Coronary artery (tissue), 2 donors: ENCODE results near the gene SMAP1.
"Not testable (repeated sequence)": the region's sequence is repeated elsewhere in the genome, so short reads cannot be mapped to it uniquely, and the experiment has no call there.

Source experiments
- DNase-seq: peaks from one replicate; pipeline ENCODE4 v3.0.0-alpha.2; 2017; ENCODE audit warnings: low spot score
- H3K27ac ChIP-seq, 2 donors: fragments of 200-600 bp; sonication (generic); one replicate each; pipeline ENCODE4 v1.5.1; 2016 to 2019
- H3K4me3 ChIP-seq: fragments of 200-600 bp; sonication (generic); 2 replicates; pipeline ENCODE4 v1.5.1; 2016; ENCODE audit warnings: mild to moderate bottlenecking, moderate library complexity
- TF ChIP-seq, protein P1 (sequence below): fragments of 200-600 bp; sonication (generic); IDR thresholded peaks from one replicate; pipeline ENCODE4 v1.5.1; 2019; ENCODE audit warnings: antibody characterized with exemption

SMAP1 gene

DNA sequence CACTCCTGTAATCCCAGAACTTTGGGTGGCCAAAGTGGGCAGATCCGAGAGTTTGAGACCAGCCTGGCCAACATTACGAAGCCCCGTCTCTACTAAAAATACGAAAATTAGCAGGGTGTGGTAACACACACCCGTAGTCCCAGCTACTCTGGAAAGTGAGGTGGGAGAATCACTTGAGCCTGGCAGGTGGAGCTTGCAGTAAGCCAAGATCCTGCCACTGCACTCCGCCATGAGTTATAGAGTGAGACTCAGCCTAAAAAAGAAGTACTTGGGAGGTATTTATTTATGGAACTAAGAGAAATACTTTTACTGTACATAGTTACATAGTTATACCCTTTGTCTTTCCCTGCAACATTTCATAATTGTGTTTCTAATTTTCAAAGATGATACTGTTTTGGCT lies 67.8 kb downstream of the SMAP1 start:
- no peak for DNase-seq
- Histone ChIP-seq H3K4me3 (no peak overlapping the region), H3K27ac (no peak overlapping the region)
- TF ChIP-seq, protein P1, sequence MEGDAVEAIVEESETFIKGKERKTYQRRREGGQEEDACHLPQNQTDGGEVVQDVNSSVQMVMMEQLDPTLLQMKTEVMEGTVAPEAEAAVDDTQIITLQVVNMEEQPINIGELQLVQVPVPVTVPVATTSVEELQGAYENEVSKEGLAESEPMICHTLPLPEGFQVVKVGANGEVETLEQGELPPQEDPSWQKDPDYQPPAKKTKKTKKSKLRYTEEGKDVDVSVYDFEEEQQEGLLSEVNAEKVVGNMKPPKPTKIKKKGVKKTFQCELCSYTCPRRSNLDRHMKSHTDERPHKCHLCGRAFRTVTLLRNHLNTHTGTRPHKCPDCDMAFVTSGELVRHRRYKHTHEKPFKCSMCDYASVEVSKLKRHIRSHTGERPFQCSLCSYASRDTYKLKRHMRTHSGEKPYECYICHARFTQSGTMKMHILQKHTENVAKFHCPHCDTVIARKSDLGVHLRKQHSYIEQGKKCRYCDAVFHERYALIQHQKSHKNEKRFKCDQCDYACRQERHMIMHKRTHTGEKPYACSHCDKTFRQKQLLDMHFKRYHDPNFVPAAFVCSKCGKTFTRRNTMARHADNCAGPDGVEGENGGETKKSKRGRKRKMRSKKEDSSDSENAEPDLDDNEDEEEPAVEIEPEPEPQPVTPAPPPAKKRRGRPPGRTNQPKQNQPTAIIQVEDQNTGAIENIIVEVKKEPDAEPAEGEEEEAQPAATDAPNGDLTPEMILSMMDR, result no peak

DNA sequence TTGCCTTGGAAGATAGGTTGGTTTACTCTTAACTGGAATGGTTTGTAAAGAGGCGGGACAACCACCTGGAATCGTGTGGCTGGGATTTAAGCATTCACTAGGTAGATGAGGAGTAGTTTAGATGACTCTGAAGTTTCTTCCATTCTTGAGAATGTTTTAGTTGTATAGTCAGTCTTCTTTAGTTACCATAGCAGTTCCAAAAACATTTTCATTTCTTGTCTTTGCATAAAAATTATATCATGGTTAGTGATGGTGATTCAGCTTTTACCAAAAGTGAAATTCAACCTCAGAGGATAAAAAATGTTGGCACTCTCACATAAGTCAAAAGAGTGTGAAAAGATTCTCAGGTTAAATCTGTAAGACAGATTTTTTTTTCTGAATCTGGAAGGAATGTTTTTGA lies 70.3 kb downstream of the SMAP1 start:
- no peak overlapping the region for H3K27ac ChIP-seq
- no peak for DNase-seq
- TF ChIP-seq, protein P1, result no peak
- H3K4me3 ChIP-seq, result no peak overlapping the region

DNA sequence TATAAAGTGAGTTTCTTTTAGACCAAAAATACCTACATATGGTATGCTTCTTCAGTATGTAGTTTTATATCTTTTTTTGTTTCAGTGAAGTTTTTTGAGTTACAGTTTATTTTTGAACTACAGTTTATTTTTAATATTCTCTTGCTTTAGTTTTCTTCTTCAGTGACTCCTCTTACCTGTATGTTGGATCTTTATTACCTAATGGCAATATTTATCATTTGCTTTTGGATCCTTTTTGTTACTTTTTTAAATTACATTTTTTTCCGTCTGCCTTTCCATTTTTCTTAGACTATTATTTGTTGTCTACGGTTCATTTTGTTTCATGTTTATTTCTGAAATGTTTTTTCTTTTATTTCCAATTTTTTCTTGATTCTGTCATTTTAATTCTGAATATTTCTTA lies 71.9 kb downstream of the SMAP1 start:
- no peak for DNase-seq
- Histone ChIP-seq H3K4me3 (no peak overlapping the region), H3K27ac (no peak overlapping the region)
- TF ChIP-seq, protein P1, result no peak

DNA sequence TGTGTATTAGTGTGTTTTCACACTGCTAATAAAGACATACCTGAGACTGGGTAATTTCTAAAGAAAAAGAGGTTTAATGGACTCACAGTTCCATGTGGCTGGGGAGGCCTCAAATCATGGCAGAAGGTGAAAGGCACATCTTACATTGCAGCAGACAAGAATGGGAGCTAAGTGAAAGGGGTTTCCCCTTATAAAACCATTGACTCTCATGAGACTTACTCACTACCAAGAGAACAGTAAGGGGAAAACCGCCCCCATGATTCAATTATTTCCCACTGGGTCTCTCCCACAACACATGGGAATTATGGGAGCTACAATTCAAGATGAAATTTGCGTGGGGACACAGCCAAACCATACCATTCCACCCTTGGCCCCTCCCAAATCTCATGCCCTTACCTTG lies 73.1 kb downstream of the SMAP1 start:
- not testable (repeated sequence) for DNase-seq, H3K4me3 ChIP-seq, H3K27ac ChIP-seq

DNA sequence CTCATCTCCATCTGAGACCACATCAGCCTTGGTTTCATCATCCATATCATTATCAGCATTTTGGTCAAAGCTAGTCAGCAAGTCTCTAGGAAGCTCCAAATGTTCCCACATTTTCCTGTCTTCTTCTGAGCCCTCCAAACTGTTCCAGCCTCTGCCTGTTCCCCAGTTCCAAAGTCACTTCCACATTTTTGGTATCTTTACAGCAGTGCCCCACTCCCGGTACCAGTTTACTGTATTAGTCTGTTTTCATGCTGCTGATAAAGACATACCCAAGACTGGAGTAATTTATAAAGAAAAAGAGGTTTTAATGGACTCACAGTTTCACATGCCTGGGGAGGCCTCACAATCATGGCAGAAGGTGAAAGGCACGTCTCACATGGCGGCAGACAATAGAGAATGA lies 74.8 kb downstream of the SMAP1 start:
- H3K27ac ChIP-seq, DNase-seq, H3K4me3 ChIP-seq: not testable (repeated sequence)

DNA sequence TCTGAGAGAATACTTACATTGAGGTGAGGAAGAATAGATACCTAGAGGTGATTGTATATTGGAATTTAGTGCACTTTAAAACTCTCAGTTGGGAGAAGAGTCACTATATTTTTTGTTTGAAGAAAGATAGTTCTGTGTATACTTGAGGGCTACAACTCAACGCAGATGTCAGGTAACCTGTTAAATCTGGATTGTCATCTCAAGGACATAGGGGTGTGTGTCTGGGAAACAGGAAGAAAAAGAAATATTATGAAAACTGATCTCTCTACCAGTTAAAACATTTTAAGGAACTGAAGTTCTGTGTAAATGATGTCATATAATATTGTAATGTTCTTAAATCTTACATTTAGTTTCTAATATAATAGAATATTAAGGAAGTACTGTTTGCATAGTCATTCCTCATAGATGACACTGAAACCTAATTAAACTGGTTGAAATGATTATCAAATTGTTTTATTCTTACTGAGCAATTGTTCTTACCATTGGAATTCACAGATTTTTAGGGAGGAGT lies 86.2 kb downstream of the SMAP1 start:
- DNase-seq, result no peak
- TF ChIP-seq, protein P1, result no peak
- H3K27ac ChIP-seq, result no peak overlapping the region
- H3K4me3 ChIP-seq, result no peak overlapping the region

DNA sequence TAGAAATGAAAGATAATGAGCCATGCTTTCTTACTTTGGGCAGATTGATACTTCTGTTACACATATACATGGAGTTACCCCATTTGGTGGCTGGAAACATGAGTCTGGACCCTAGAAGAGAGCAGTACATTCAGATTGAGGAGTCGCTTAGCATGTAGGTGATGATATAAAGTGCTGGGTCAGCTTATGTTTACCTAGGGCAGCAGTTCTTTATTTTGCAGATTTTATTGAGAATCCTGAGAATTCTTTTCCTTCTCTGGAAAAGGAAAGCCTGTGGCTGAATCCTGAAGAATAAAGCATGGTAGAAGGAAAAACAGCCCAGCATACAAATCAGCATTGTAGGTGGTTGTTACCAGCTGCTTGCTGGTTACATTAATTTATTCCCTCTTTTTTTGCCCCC lies 91.2 kb downstream of the SMAP1 start:
- DNase-seq, result no peak
- TF ChIP-seq, protein P1, result no peak
- no peak overlapping the region for H3K4me3 ChIP-seq
- H3K27ac ChIP-seq, result no peak overlapping the region

DNA sequence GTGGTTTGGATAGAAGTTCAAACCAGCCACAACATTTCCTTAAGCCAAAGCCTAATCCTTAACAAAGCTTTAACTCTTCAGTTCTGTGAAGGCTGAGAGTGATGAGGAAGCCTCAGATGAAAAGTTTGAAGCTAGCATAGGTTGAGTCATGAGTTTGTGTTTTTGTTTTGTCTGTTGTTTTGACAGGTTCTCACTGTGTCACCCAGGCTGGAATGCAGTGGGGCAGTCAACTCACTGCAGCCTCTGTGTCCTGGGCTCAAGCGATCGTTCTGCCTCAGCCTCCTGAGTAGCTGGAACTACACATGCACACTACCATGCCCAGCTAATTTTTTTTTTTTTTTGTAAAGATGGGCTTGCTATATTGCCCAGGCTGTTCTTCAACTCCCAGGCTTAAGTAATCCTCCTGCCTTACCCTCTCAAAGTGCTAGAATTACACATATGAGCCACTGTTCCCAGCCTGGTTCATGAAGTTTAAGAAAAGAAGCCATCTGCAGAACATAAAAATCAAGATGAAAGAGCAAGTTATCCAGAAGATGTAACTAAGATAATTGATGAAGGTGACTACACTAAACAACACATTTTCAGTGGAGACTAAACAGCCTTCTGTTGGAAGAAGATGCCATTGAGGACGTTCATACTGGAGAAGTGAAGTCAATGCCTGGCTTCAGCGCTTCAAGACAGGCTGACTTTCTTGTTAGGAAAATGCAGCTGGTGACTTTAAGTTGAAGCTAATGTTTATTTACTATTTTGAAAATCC lies 96.2 kb downstream of the SMAP1 start:
- H3K4me3 ChIP-seq, result no peak overlapping the region
- no peak overlapping the region for H3K27ac ChIP-seq
- TF ChIP-seq, protein P1, result no peak
- DNase-seq, result no peak
